Endometrial microvascular endothelial cells (primary cell): ENCODE measurements around the gene DEGS2. TPM values are rescaled to one million over a fixed set of nuclear protein-coding genes. Genes with fewer than 3 reads are reported as not detected.

Experiments
- in situ Hi-C: cut with HindIII; loops from 2 replicates; pipeline ENCODE4 v1.10.0; 2017; ENCODE audit warnings: low sequenced_read_pairs, low pct_unique_long_range_greater_than_20kb; ENCODE audit errors: inconsistent ontology term
- total RNA-seq: library from RNA; depleted of rRNA; stranded (reverse); fragments of >200 nt; gene quantifications from one replicate; pipeline ENCODE4 v1.2.3, GENCODE V29; 2015; ENCODE audit errors: inconsistent ontology term

The DEGS2 gene
- total RNA-seq, 1 donor from 2014 or later: not detected

GRCh38 chr14:100138082-100138787 is 21.2 kb downstream of the DEGS2 start:
- in situ Hi-C loops: no loop called here

DNA sequence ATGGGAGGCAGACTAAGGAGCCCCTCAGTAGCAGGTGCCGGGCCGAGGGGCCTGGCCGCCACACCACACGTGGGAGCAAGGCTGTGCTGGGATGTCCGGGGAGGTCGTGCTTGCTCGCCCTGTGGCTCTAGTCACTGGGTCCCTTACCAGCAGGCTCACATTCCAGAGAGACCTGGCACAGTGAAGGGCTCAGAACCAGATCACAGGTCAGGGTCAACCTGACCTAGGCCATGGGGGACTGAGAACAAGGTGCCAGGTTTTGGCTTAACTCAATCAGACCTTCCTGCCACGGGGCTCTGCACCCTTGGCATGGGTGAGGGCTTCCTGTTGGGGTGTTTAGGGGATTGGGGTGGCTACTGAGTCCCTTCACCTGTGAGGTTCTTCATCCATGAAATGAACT is 22.3 kb downstream of the DEGS2 start:
- in situ Hi-C loops: no loop called here

DNA sequence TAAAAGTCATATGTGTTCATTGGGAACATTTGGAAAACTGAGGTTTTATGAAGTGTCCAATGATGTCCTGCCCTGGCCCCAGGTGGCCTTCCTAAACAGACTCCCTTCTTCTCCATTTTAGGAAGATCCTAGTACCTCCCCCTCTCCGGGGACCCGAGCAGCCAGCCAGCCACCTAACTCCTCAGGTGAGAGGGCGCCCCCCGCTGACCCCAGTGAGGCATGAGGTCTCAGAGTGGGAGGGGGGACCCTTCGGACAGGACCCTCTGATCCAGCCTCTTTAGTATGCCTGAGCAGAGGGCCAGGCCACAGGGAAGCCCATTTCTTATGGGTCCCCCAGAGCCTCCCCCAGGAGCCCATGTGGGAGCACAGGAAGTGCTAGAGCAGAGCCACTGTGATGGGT is 23.7 kb downstream of the DEGS2 start:
- in situ Hi-C loops: no loop called here

GRCh38 chr14:100135073-100135472 is 24.4 kb downstream of the DEGS2 start:
- in situ Hi-C loops: no loop called here

GRCh38 chr14:100134586-100134985 is 24.9 kb downstream of the DEGS2 start:
- in situ Hi-C loops: no loop called here

GRCh38 chr14:100132903-100133510 is 26.4 kb downstream of the DEGS2 start:
- in situ Hi-C loops: no loop called here

DNA sequence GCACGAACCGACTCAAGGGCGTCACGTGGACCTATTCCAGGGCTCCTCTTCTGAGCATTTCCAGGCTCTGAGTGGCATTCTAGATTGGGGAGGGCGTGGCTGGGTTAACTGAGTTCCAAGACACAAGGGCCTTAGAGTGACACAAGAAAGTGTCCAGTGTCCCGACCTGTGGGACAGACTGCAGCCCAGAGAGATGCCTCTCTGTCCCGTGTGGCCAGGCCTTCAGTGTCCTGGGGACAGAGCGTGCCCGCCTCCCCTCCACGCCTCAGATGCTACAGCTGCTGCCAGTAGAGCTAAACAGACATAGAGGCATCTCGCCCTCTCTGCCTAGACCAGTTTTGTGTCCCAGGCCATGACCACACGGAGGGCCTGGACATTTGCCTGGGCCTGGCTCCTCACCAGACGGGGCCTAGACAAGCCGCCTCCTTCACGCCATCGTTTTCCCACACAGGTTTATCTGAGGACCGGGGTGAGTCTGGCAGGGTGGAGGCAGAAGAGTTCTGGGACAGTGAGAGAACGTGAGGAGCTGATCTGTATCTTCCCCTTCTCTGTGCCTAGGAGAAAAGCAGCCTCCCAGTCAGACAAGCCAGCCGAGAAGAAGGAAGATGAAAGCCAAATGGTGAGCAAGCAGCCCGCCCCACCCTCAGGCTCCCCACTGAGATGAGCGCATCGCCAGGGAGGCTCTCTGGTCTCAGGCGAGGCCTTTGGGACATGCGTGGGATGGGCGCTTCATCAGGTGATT is 27.1 kb downstream of the DEGS2 start:
- in situ Hi-C loops: no loop called here

GRCh38 chr14:100131181-100131580 is 28.3 kb downstream of the DEGS2 start:
- in situ Hi-C loops: no loop called here

DNA sequence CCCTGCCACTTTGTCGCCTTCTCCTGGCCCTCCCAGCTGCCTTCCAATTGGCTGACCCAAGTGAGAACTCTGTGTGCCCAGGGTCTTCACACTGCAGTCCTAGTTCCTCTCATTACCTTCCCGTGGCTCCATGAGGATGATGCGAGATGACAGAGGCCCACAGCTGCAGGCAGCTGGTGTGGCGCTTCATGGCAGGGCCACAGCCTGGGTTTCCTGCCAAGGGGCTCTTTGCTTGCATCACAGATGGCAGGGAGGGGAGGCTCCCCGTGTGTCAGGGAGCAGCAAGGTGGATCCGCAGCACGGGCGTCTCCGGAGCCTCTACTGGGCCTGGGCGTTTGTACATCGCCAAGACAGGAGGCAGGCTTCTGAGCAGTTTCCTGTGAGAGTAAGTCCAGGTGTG is 28.9 kb downstream of the DEGS2 start:
- in situ Hi-C loops: no loop called here

- in situ Hi-C loops: no loop called here
These were observed 30.3 kb downstream of the DEGS2 start for GRCh38 chr14:100129161-100129589.

DNA sequence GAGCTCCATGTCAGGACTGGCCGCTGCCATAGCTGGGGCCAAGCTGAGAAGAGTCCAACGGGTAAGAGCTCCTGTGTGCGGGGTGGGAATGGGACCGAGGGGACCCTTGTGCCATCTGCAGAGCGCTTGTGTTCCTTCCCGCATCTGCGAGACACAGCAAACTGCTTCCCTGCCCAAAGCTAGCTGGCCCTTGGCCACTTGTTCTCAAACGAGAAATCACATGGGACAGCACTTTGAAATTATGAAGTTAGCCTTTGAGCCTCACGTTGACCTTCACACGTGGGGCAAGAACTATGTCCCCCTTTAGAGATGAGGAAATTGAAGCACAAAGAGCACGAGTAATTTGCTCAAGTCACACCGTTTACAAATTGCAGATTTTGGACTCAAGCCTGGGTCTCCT is 30.8 kb downstream of the DEGS2 start:
- in situ Hi-C loops: no loop called here

DNA sequence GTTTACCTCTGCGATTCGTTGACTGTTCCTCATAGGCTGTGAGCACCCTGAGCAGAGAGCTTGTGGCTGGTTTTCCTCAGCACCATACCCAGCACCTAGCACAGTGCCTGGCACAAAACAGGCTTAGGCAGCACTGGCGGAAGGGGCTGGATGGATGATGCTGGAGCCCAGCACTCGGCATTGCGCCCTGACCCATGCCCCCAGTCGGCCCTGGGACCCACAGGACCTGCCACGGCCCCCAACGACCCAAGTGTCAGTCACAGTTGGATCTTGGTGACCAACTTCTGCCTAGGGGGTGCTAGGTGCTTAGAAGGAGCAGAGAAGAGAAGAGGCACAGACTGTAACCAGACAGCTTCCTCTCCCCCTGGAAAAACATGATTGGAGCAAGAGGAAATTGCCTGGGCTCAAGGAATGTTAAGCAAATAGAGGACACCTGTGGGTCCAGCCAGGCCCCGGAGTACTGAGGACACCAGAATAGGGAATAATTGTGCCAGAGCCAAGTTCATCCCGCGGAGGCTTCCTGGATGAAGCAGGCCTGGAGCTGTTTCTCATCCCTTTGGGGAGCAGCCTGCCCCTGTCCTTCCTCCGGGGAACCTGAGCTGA is 31.5 kb downstream of the DEGS2 start:
- in situ Hi-C loops: no loop called here

- in situ Hi-C loops: no loop called here
These were observed 33.0 kb downstream of the DEGS2 start for GRCh38 chr14:100126401-100126800.

DNA sequence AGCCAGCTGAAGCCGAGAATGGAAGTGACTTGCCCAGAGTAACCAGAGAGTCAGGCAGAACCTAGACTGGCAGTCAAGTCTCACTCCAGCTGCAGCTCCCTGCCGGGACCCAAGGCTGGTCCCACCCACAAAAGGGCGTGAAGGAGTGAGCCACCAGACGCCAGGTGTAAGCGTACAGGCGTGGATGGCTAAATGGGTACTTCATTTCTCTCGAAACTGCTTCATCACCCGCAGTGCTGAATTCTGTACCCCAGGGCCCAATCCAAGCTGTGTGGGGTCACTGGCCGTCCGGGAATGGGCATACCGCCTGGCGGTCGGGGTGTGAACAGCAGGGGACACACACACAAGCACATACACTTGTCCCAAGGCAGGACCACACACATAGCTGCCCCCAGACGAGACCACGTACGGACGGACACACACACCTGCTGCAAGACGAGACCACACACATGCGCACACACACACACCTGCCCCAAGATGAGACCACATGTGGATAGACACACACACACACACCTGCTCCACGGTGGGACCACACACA is 34.8 kb downstream of the DEGS2 start:
- in situ Hi-C loops: no loop called here

DNA sequence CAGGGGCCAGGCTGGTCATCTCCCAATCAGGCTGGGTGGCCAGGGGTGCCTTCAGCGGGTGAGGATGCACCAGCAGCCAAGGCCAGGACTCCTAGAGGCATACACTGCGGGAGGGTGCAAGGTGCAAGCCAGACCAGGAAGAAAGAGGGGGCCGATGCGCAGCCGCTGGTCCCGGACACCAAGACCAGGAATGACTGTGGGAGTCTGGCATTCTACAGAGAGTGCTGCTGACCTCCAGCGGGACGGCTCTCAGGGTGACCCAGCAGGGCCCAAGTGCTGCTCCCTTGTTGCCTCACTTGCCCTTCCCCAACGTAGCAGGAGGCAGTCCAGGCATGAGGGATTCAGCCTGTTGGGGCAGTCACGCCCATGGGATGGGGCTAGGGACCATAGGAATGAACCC is 35.8 kb downstream of the DEGS2 start:
- in situ Hi-C loops: no loop called here

DNA sequence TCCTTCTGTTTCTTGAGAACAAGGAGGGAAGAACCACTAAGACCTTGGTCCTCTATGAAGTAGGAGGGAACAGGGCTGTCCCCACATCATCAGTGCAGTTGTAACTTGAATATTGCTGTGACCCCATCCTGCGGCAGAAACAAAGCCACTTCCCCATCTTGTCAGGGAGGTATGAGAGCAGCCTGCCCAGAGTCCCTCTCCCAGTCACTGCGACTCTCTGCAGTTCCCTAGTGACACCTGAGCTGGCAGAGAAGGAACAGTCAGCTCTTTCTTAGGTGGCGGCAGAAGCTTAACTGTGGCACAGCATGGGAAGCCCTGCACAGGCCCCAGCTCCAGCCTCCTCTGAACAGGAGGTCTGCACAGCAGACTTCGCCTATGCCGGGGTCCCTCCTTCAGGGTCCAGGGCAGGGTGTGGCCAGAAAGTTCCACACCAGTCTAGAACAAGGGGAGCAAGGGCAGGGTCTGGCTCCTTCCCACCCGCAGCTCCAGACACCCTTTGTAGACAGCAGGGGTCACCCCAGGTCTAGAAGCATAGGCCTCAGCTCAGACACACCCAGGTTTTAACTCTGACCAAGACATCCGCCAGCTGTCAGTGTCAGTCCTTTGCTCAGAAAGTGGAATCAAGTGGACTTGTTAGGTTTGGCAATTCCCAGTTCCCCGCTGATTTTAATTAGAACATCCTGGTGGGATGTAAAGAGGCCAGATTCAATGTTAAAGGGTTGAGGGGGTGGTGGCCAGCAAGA is 36.8 kb downstream of the DEGS2 start:
- in situ Hi-C loops: no loop called here

DNA sequence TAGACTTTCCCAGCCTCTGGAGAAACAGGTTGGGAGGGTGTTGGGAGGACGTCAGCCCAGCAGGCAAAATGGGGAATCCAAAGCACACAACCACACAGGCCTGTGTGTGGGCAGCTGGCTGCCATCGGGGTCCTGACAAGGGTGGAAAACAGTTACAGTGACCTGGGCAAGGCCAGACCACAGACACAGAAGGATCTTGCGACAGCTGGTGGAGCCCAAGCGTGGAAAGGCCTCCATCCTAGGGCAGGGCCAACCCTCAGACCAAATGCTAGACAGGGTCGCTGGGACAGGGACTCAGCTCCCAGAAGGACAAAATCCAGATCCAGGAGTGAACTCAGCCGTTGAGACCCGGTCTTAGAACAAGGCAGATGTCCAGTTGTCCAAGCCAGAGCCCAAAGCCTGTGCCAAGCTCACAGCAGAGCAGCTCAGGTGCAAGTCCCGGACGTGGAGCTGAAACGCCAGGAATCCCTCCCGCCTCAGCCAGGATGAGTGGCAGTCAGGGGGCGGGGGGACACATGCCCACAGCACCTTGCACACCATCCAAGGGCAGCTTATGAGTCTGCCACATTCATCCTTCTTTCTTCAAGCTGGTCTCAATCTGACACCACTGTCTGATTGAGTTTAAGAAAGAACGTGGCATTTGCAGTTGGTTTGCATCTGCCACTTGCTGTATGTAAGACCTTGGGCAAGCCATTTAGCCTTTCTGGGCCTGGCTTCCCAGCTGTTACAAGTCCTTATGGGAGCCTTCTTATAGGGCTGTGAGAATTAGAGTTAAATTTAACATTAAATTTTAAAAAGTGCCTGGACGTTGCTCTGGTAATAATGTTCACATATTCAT is 37.6 kb downstream of the DEGS2 start:
- in situ Hi-C loops: no loop called here
